PC-9 (cell line): ENCODE measurements around the gene DMTF1. TPM values are rescaled to one million over a fixed set of nuclear protein-coding genes. Genes with fewer than 3 reads are reported as not detected.

Source experiments
- BruUV-seq: library from RNA; stranded (reverse); fragments of 400-500 nt; replicated peaks from 2 replicates; lab custom pipeline; 2021; lab: Mats Ljungman, UMichigan
- CTCF ChIA-PET: fragments of 300-600 bp; sonication (Branson Sonifier 250); formaldehyde crosslinking; loops from one replicate; lab custom pipeline; 2022; ENCODE audit warnings: antibody characterized with exemption; lab: Charles Lee
- POLR2A ChIA-PET: fragments of 300-600 bp; sonication (Branson Sonifier 250); formaldehyde crosslinking; loops from one replicate; lab custom pipeline; 2022; ENCODE audit warnings: antibody characterized with exemption; ENCODE audit not compliant: unreplicated experiment; lab: Charles Lee
- DNase-seq, 2 experiments: peaks; one replicate each; pipeline versions ENCODE4 v3.0.0 to v3.0.0-alpha.2; 2015 to 2022; ENCODE audit warnings: mixed read lengths in 1 of 2
- H2AFZ ChIP-seq: fragments of 200-600 bp; sonication (generic); 2 replicates; pipeline ENCODE4 v1.8.1; 2017; ENCODE audit warnings: antibody characterized with exemption
- H3F3A ChIP-seq: fragments of 200-600 bp; sonication (generic); 2 replicates; pipeline ENCODE4 v1.8.1; 2017; ENCODE audit warnings: antibody characterized with exemption, mild to moderate bottlenecking, low read depth; ENCODE audit not compliant: insufficient read depth
- H3K27ac ChIP-seq: fragments of 200-600 bp; sonication (generic); 2 replicates; pipeline ENCODE4 v1.6.1; 2016; ENCODE audit warnings: mixed run types
- H3K27me3 ChIP-seq: fragments of 200-600 bp; sonication (generic); 2 replicates; pipeline ENCODE4 v1.6.1; 2016; ENCODE audit warnings: low read depth, mixed run types; ENCODE audit not compliant: insufficient read depth
- H3K36me3 ChIP-seq: fragments of 200-600 bp; sonication (generic); 2 replicates; pipeline ENCODE4 v1.6.1; 2016; ENCODE audit warnings: low read depth, mixed run types
- H3K4me1 ChIP-seq: fragments of 200-600 bp; sonication (generic); replicated peaks from 2 replicates; pipeline ENCODE4 v1.6.1; 2016; ENCODE audit warnings: mixed run types; ENCODE audit not compliant: insufficient read depth
- H3K4me2 ChIP-seq: fragments of 200-600 bp; sonication (generic); 2 replicates; pipeline ENCODE4 v1.6.1; 2017; ENCODE audit warnings: mixed run types
- H3K4me3 ChIP-seq: fragments of 200-600 bp; sonication (generic); 2 replicates; pipeline ENCODE4 v1.6.1; 2016; ENCODE audit warnings: mixed run types
- H3K79me2 ChIP-seq: fragments of 200-600 bp; sonication (generic); 2 replicates; pipeline ENCODE4 v1.6.1; 2017; ENCODE audit warnings: low read depth, mixed run types
- H3K9me2 ChIP-seq: fragments of 200-600 bp; sonication (generic); 2 replicates; pipeline ENCODE4 v1.8.1; 2017; ENCODE audit warnings: mild to moderate bottlenecking; ENCODE audit not compliant: insufficient read depth
- H3K9me3 ChIP-seq: fragments of 200-600 bp; sonication (generic); 2 replicates; pipeline ENCODE4 v1.8.1; 2016; ENCODE audit warnings: low read depth; ENCODE audit not compliant: insufficient read depth
- H4K20me1 ChIP-seq: fragments of 200-600 bp; sonication (generic); 2 replicates; pipeline ENCODE4 v1.8.1; 2017; ENCODE audit not compliant: insufficient read depth
- EZH2 ChIP-seq: fragments of 200-600 bp; sonication (generic); IDR thresholded peaks from 2 replicates; pipeline ENCODE4 v1.8.0; 2017; ENCODE audit warnings: antibody characterized with exemption, low read depth
- intact Hi-C: fragments of 100-400 bp; cut with micrococcal nuclease; formaldehyde crosslinking; loops from one replicate; pipeline ENCODE4 v1.10.0; 2022; ENCODE audit not compliant: unreplicated experiment
- total RNA-seq: library from RNA; stranded (reverse); gene quantifications from 2 replicates; pipeline ENCODE4 v1.2.3, GENCODE V29; 2021
- TF ChIP-seq, protein P1 (sequence below): fragments of 200-600 bp; sonication (generic); conservative IDR thresholded peaks from 2 replicates; pipeline ENCODE4 v1.6.1; 2017; ENCODE audit warnings: mixed run types, antibody characterized with exemption, mild to moderate bottlenecking, moderate library complexity

The DMTF1 gene
- total RNA-seq, 1 experiment from 2014 or later: 54.0 TPM

DNA sequence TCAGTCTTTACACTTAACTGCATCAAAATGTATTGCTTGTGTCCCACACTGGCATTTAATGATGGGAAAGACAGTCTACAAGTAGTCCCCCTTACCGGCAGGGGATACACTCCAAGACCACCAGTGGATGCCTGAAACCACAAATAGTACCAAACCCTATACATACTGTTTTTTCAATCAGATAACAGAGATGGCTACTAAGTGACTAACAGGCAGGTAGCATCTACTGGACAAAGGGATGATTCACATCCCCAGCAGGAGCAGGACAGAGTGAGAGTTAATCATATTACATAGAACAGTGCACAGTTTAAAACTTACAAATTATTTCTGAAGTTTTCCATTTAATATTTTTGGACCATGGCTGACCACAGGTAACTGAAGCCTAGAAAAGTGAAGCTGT lies 54.1 kb downstream of the DMTF1 start:
- no TSS peak for BruUV-seq
- H3K4me2 ChIP-seq: no peak overlapping the region

DNA sequence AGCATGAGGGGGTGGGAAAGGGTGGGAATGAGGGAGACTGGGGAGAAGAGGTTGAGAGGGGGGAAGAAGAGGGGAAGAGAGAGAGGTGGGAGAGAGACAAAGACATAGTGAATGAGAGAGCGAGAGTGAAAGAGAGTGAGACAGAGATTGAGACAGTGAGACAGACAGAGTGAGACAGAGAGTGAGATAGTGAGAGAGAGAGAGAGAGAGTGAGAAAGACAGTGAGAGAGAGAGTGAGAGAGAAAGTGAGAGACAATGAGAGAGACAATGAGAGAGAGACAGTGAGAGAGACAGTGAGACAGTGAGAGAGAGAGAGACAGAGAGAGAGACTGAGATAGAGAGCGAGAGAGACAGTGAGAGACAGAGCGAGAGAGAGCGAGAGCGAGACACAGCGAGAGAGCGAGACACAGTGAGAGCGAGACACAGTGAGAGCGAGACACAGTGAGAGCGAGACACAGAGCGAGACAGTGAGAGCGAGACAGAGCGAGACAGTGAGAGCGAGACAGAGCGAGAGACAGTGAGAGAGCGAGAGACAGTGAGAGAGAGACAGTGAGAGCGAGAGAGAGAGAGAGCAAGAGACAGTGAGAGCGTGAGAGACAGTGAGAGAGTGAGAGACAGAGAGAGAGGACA lies 57.2 kb downstream of the DMTF1 start:
- Histone ChIP-seq H3K9me3 (peaks cover 12% of the 10 kb centered on the region), H3K4me1 (no peaks in the 10 kb centered on the region), H3F3A (no peaks in the 10 kb centered on the region), H3K36me3 (peaks cover 6% of the 10 kb centered on the region; the same call in 1 of the 2 replicates), H3K27ac (no peak overlapping the region), H4K20me1 (no peaks in the 10 kb centered on the region), H3K79me2 (peaks cover 8% of the 10 kb centered on the region; the same call in 1 of the 2 replicates), H3K4me2 (no peak overlapping the region), H3K27me3 (no peaks in the 10 kb centered on the region), H3K9me2 (no peaks in the 10 kb centered on the region), H2AFZ (no peak overlapping the region), H3K4me3 (no peak overlapping the region)
- no peak for DNase-seq
- CTCF ChIA-PET: no interaction called here
- TF ChIP-seq, protein P1, sequence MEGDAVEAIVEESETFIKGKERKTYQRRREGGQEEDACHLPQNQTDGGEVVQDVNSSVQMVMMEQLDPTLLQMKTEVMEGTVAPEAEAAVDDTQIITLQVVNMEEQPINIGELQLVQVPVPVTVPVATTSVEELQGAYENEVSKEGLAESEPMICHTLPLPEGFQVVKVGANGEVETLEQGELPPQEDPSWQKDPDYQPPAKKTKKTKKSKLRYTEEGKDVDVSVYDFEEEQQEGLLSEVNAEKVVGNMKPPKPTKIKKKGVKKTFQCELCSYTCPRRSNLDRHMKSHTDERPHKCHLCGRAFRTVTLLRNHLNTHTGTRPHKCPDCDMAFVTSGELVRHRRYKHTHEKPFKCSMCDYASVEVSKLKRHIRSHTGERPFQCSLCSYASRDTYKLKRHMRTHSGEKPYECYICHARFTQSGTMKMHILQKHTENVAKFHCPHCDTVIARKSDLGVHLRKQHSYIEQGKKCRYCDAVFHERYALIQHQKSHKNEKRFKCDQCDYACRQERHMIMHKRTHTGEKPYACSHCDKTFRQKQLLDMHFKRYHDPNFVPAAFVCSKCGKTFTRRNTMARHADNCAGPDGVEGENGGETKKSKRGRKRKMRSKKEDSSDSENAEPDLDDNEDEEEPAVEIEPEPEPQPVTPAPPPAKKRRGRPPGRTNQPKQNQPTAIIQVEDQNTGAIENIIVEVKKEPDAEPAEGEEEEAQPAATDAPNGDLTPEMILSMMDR: no peak
- no peak for TF ChIP-seq EZH2
- BruUV-seq: no TSS peak
- intact Hi-C loops: no loop called here
- POLR2A ChIA-PET: no interaction called here

More for the DNA sequence above, 54.1 kb downstream of the DMTF1 start:
- H3K9me3 ChIP-seq: peaks cover 12% of the 10 kb centered on the region
- no peak overlapping the region for H3K4me3 ChIP-seq
- no peak for DNase-seq
- intact Hi-C loops: no loop called here
- peaks cover 9% of the 10 kb centered on the region for H3K36me3 ChIP-seq
- peaks cover 8% of the 10 kb centered on the region; the same call in 1 of the 2 replicates for H3K79me2 ChIP-seq
- POLR2A ChIA-PET: no interaction called here
- TF ChIP-seq, protein P1: no peak
- TF ChIP-seq EZH2: no peak
- H3K27me3 ChIP-seq: no peaks in the 10 kb centered on the region
- H3K4me1 ChIP-seq: no peaks in the 10 kb centered on the region
- no peak overlapping the region for H3K27ac ChIP-seq
- no peaks in the 10 kb centered on the region for H3F3A ChIP-seq
- no peaks in the 10 kb centered on the region for H3K9me2 ChIP-seq
- CTCF ChIA-PET: no interaction called here
- H4K20me1 ChIP-seq: no peaks in the 10 kb centered on the region
- no peak overlapping the region for H2AFZ ChIP-seq

DNA sequence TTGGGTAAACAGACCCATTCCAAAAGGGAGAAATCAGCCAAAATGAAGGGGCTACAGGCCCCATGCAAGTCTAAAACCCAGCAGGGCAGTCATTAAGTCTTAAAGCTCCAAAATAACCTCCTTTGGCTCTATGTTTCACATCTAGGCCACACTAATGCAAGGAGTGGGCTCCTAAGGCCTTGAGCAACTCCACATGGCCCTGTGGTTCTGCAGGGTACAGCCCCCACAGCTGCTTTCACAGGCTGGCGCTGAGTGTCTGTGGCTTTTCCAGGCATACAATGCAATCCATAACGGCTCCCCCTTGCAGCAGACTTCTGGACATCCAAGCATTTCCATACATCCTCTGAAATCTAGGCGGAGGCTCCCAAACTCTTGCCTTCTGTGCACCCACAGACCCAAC lies 58.3 kb downstream of the DMTF1 start:
- Histone ChIP-seq H3K4me2 (no peak overlapping the region), H3K27ac (no peak overlapping the region), H3K4me1 (no peaks in the 10 kb centered on the region), H3K9me3 (peaks cover 7% of the 10 kb centered on the region), H2AFZ (no peak overlapping the region), H4K20me1 (no peaks in the 10 kb centered on the region), H3F3A (no peaks in the 10 kb centered on the region), H3K27me3 (no peaks in the 10 kb centered on the region), H3K79me2 (no peaks in the 10 kb centered on the region), H3K36me3 (peaks cover 6% of the 10 kb centered on the region; the same call in 1 of the 2 replicates), H3K4me3 (no peak overlapping the region), H3K9me2 (no peaks in the 10 kb centered on the region)
- CTCF ChIA-PET: no interaction called here
- TF ChIP-seq, protein P1: no peak
- TF ChIP-seq EZH2: no peak
- no TSS peak for BruUV-seq
- no peak for DNase-seq
- intact Hi-C loops: no loop called here
- POLR2A ChIA-PET: no interaction called here
